Raji (cell line): ENCODE data around the gene LRRC51.
"Not testable (repeated sequence)": the region's sequence is repeated elsewhere in the genome, so short reads cannot be mapped to it uniquely, and the experiment has no call there.

Source experiments
- POLR2A ChIP-seq: IDR thresholded peaks from 2 replicates; pipeline ENCODE4 v1.6.1; 2011; ENCODE audit warnings: low read depth, low read length, control low read depth; ENCODE audit not compliant: insufficient read depth

The LRRC51 gene

GRCh38 chr11:72112978-72113808, 32.5 kb downstream of the LRRC51 start:
- TF ChIP-seq POLR2A, result no peak

GRCh38 chr11:72114570-72114969, 33.9 kb downstream of the LRRC51 start:
- no peak for TF ChIP-seq POLR2A

- no peak for TF ChIP-seq POLR2A
Observed at GRCh38 chr11:72116019-72116755, 35.5 kb downstream of the LRRC51 start.

GRCh38 chr11:72119198-72119597, 38.5 kb downstream of the LRRC51 start:
- no peak for TF ChIP-seq POLR2A

GRCh38 chr11:72120930-72121329, 40.3 kb downstream of the LRRC51 start:
- TF ChIP-seq POLR2A, result no peak

GRCh38 chr11:72122607-72123006, 42.0 kb downstream of the LRRC51 start:
- TF ChIP-seq POLR2A, result no peak

GRCh38 chr11:72123117-72123653, 42.5 kb downstream of the LRRC51 start:
- TF ChIP-seq POLR2A, result no peak

GRCh38 chr11:72124046-72124445, 43.4 kb downstream of the LRRC51 start:
- TF ChIP-seq POLR2A, result no peak

- TF ChIP-seq POLR2A, result no peak
Observed at GRCh38 chr11:72125956-72126355, 45.3 kb downstream of the LRRC51 start.

GRCh38 chr11:72127923-72128322, 47.3 kb downstream of the LRRC51 start:
- TF ChIP-seq POLR2A, result no peak

- no peak for TF ChIP-seq POLR2A
Observed at GRCh38 chr11:72129381-72129780, 48.7 kb downstream of the LRRC51 start.

- no peak for TF ChIP-seq POLR2A
Observed at GRCh38 chr11:72132646-72133045, 52.0 kb downstream of the LRRC51 start.

GRCh38 chr11:72135473-72135872, 54.8 kb downstream of the LRRC51 start, which contains the start of gene FOLR3:
Gene FOLR3 (plus strand): TSS chr11:72135725. CDS start chr11:72135953, 228 bp downstream.
- not testable (repeated sequence) for TF ChIP-seq POLR2A

GRCh38 chr11:72135891-72136683, 55.4 kb downstream of the LRRC51 start:
- TF ChIP-seq POLR2A, result no peak

- no peak for TF ChIP-seq POLR2A
Observed at GRCh38 chr11:72136684-72137262, 56.1 kb downstream of the LRRC51 start.
